Brain microvascular endothelial cell (primary cell): ENCODE results near the gene CEP68.

Experiments used
- DNase-seq: peaks from one replicate; pipeline ENCODE4 v3.0.0-alpha.2; 2020
- H3K27ac ChIP-seq: fragments of 250-450 bp; sonication (Bioruptor Pico); 2 replicates; pipeline ENCODE4 v1.5.1; 2020; ENCODE audit warnings: mild to moderate bottlenecking, moderate library complexity
- H3K27me3 ChIP-seq: fragments of 250-450 bp; sonication (Bioruptor Pico); replicated peaks from 2 replicates; pipeline ENCODE4 v1.5.1; 2020; ENCODE audit warnings: mild to moderate bottlenecking
- H3K36me3 ChIP-seq: fragments of 250-450 bp; sonication (Bioruptor Pico); replicated peaks from 2 replicates; pipeline ENCODE4 v1.5.1; 2020; ENCODE audit warnings: mild to moderate bottlenecking
- H3K4me3 ChIP-seq: 2 replicates; pipeline ENCODE4 v1.5.1; 2011; ENCODE audit warnings: low read depth, mild to moderate bottlenecking, control low read depth, low read length, moderate library complexity
- in situ Hi-C: cut with HindIII; loops from 2 replicates; pipeline ENCODE4 v1.10.0; 2017; ENCODE audit warnings: low sequenced_read_pairs, low pct_ligation_motif_present
- TF ChIP-seq, protein P1 (sequence below): IDR thresholded peaks from 2 replicates; pipeline ENCODE4 v1.5.1; 2011; ENCODE audit warnings: low read depth, mild to moderate bottlenecking, moderate library complexity, low read length, control low read depth, inconsistent platforms; ENCODE audit errors: missing control alignments

CEP68 gene

DNA sequence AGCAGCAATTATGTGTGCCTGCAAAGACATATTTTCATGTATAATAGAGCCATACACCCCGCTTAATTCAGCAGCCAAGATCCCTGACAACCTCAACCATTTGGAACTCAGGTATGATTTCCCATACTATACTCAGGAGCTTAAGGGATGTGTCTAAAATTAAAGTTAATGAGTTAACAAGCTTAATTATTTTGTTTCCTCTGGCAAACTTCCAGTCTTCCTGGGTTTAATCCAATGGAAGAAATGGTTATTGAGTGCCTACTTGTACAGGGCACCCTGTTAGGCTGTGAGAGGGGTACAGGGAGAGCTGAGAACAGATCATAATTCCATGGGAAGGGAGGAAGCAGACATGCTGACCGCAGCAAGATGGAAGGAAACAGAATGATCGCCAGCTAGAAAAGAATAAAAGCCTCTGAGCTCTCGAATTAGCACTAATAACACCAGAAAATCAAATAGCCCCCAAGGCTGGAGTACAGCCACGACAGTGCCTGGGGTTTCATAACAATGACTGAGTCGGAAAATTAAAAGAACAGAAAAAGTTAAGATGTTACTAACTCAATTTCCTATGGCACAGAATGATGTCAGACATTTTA is 20.8 kb upstream of the CEP68 start:
- Histone ChIP-seq H3K27me3 (no peaks in the 10 kb centered on the region), H3K36me3 (no peaks in the 10 kb centered on the region), H3K4me3 (no peak overlapping the region), H3K27ac (no peak overlapping the region)
- TF ChIP-seq, protein P1, sequence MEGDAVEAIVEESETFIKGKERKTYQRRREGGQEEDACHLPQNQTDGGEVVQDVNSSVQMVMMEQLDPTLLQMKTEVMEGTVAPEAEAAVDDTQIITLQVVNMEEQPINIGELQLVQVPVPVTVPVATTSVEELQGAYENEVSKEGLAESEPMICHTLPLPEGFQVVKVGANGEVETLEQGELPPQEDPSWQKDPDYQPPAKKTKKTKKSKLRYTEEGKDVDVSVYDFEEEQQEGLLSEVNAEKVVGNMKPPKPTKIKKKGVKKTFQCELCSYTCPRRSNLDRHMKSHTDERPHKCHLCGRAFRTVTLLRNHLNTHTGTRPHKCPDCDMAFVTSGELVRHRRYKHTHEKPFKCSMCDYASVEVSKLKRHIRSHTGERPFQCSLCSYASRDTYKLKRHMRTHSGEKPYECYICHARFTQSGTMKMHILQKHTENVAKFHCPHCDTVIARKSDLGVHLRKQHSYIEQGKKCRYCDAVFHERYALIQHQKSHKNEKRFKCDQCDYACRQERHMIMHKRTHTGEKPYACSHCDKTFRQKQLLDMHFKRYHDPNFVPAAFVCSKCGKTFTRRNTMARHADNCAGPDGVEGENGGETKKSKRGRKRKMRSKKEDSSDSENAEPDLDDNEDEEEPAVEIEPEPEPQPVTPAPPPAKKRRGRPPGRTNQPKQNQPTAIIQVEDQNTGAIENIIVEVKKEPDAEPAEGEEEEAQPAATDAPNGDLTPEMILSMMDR = no peak
- in situ Hi-C loops = no loop called here
- no peak for DNase-seq

DNA sequence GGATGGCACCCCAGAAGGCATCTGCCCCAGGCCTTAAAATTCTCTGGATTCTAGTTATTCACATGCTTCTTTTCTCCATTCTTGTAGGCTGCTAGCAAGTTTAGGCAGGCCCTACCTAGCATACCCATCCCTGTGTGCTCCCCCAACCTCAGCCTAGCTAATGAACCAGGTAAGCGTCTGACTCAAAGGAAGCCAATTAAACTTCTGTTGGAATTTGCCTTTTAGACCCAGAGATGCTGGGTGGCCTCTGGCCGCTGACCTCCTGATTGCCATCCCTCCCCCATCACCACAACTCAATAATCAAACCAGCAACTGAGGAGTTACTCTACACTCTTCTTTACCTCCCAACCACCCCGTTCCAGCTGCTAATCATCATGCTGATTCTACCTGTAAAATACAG is 19.0 kb upstream of the CEP68 start:
- in situ Hi-C loops = no loop called here
- Histone ChIP-seq H3K27me3 (no peaks in the 10 kb centered on the region), H3K4me3 (no peak overlapping the region), H3K27ac (no peak overlapping the region), H3K36me3 (no peaks in the 10 kb centered on the region)
- TF ChIP-seq, protein P1 = no peak
- DNase-seq = no peak

DNA sequence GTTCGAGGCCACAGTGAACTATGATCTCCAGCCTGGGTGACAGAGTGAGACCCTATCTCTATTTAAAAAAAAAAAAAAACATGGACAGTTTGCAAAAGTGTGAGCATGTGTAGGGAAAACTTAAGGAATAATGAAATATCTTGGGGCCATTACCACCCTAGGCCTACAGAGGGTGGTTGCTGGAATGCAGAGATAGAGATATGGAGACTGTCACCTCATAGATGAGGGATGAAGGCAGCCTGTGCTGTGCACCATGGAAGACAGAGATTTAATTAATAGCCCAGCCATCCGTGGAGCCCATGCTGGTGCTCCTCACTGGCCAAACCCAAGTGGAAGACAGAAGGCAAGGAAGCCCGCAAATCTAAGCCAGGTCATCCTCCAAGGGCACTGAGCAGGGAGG is 16.6 kb upstream of the CEP68 start:
- no peak overlapping the region for H3K27ac ChIP-seq
- no peaks in the 10 kb centered on the region for H3K36me3 ChIP-seq
- TF ChIP-seq, protein P1 = no peak
- no peak for DNase-seq
- H3K4me3 ChIP-seq = no peak overlapping the region
- in situ Hi-C loops = no loop called here
- no peaks in the 10 kb centered on the region for H3K27me3 ChIP-seq

DNA sequence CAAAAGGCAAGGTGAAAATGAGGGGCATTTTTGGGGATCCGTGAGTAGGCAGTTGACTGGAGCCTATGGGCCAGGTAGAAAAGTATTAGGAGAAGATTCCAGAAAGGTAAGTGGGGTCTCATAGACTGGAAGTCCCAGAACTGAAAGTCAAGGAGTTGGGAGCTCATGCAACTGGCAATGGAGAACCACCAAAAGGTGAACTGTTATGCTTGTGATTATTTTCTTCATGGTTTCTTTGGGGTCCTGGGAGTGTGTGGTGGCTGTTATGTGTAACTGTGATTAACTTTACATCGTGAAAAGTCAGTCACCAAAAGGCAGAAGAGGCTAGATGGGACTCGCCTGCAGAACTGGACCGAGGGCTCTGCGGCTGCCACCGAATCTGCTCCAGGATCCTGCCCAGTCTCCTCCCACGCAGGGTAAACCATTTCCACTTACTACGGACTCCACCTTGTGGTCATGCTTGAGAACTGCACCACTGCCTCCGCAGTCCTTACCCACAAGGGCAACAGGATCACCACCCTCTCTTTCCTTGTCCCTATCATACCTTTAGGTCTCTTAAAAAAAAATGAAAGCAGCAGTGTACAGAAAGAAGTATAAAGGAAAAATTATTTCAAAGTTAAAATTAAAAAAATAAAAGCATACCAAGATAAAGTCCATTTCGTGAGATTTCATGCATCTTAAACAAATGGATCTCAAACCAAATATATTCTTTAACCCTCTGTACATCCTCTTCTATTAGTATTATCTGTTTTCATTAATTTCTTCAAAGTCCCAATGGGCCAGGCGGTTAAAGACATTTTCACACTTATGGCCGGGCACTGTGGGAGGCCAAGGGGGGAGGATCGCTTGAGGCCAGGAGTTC is 15.6 kb upstream of the CEP68 start:
- TF ChIP-seq, protein P1 = peak; percentile 95
- no peaks in the 10 kb centered on the region for H3K36me3 ChIP-seq
- H3K27me3 ChIP-seq = no peaks in the 10 kb centered on the region
- no peak overlapping the region for H3K4me3 ChIP-seq
- in situ Hi-C loops = no loop called here
- no peak overlapping the region for H3K27ac ChIP-seq
- DNase-seq = peak; percentile 80

DNA sequence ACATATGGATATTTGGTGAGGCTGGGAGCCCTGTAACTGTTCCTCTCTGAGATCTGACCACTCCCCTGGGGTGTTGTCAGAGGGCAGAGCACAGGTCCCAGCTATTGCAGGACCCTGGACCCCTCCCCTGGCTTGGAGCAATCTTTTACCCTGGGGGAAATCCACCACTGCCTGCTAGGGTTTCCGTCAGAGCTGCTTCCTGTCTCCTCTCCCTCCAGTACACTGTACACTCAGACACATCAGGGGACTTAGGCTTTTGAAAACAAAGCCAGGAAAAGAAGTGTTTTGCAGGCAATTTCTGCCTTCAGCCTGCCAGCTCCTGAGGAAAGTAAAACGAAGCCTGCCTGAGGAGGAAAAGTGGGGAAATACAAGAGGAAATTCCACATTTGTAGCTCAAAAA is 13.2 kb upstream of the CEP68 start:
- in situ Hi-C loops = no loop called here
- TF ChIP-seq, protein P1 = no peak

More for the DNA sequence above, 13.2 kb upstream of the CEP68 start:
- H3K36me3 ChIP-seq = no peaks in the 10 kb centered on the region
- H3K27me3 ChIP-seq = no peaks in the 10 kb centered on the region
- no peak overlapping the region for H3K27ac ChIP-seq
- H3K4me3 ChIP-seq = no peak overlapping the region
- DNase-seq = no peak
